ENCODE results near the gene SAT1. TPM values are rescaled to one million over a fixed set of nuclear protein-coding genes. Genes with fewer than 3 reads are reported as not detected.
A peak's percentile ranks its signal among the peaks of the same experiment; 100 is the strongest.
"Not testable (repeated sequence)": the region's sequence is repeated elsewhere in the genome, so short reads cannot be mapped to it uniquely, and the experiment has no call there.

Gene SAT1
- total and polyA plus RNA-seq, 12 donors: 129 to 905 (median 381) TPM

DNA sequence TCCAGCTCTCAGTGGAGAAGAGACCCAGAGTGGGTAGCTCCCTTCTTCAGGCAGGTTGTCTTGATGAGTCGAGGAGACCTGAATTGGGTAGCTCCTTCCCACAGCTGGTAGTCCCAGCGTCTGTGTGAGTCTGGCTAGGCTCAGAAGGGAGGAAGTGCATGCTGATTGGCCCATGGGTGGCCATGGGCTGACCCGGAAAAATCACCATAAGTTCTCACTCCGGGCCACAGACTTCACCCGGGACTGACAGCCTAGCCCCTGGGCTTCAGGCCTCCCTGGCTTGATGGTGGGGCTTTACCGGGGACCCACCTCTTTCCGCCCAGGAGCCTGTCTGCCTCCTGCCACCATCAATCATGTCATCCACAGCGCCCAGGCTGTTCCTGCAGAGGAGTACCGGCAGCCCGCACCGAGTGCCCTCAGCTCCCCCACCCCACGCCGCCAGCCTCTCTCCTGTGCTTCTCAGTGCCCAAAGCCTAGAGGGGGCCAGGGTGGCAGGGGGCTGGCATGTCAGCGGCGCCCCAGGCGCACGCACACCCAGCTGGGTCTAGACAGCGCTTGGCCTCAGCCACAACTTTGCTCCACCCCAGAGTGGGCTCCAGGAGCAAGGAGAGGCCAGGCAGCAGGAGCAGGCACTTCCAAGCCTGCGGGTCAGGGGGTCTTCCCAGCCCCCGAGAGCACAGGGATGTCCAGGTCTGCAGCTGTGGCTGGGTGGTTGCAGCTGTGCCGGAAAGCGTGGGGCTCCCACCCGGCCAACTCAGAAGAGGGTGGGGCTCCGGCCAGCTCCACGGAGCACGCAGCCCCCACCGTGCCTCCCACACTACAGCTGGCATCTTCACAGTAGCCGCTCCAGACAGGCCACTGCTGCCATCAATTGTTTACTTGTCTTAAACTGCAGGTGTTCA lies 16.1 kb upstream of the SAT1 start:
- Histone ChIP-seq H3K27me3 (no peaks in the 10 kb centered on the region), H3K4me1 (replicated peaks in 1 of 2) (no peaks in the 10 kb centered on the region), H3K9me3 (replicated peaks in 1 of 3) (no peaks in the 10 kb centered on the region), H3K4me3 (no peak overlapping the region), H3K36me3 (replicated peaks in 1 of 2) (no peaks in the 10 kb centered on the region), H3K27ac (no peak overlapping the region)
- TF ChIP-seq, protein P1, sequence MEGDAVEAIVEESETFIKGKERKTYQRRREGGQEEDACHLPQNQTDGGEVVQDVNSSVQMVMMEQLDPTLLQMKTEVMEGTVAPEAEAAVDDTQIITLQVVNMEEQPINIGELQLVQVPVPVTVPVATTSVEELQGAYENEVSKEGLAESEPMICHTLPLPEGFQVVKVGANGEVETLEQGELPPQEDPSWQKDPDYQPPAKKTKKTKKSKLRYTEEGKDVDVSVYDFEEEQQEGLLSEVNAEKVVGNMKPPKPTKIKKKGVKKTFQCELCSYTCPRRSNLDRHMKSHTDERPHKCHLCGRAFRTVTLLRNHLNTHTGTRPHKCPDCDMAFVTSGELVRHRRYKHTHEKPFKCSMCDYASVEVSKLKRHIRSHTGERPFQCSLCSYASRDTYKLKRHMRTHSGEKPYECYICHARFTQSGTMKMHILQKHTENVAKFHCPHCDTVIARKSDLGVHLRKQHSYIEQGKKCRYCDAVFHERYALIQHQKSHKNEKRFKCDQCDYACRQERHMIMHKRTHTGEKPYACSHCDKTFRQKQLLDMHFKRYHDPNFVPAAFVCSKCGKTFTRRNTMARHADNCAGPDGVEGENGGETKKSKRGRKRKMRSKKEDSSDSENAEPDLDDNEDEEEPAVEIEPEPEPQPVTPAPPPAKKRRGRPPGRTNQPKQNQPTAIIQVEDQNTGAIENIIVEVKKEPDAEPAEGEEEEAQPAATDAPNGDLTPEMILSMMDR (IDR thresholded peaks at IDR 0.05): no peak
- no peak for TF ChIP-seq POLR2A (IDR thresholded peaks at IDR 0.05)
- no peak for DNase-seq
- WGBS, 4 donors: 0 to 85% (median 67%) methylated on average over 1 to 28 of the region's 28 CpGs
- intact Hi-C loops (cut with DNase I): no loop called here

DNA sequence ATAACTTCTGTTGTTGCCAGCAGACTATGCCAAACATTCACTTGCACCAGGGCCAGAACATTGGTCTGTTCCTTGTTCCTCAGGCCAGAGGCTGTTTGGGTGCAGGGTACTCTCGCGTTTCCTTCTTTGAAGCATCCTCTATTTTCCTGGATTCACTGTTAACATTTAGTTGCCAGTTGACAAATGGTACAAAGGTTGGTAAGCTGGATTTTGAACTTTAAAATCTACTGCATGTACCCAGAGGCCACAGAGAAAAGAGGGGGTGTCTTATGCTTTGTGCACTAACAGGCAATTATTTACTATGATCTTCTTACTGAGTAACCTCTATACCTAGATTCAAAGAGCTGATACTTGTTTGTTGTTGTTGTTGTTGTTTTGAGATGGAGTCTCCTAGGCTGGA lies 12.8 kb upstream of the SAT1 start:
- intact Hi-C loops (cut with DNase I): no loop called here
- 80 to 92% (median 89%) methylated on average over 2 of the region's 2 CpGs for WGBS, 4 donors

DNA sequence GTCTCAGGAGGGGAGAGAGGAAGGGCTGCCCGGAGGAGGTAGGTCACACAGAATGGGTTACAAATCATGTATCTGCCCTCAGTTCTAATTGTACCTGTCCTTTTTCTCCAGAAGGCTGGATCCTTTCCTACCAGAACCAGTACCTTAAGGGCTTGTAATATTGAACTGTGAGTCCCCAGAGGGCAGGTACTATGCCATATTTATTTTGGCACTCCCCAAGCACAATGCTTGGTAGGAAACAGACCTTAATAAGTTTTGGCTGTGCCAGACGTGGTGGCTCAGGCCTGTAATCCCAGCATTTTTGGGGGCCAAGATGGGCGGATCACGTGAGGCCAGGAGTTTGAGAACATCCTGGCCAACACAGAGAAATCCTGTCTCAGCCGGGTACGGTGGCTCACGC lies 11.9 kb upstream of the SAT1 start:
- DNase-seq: not testable (repeated sequence)
- 87 to 99% (median 95%) methylated on average over 7 of the region's 7 CpGs for WGBS, 4 donors

More for the DNA sequence above, 12.8 kb upstream of the SAT1 start:
- Histone ChIP-seq H3K27me3 (no peaks in the 10 kb centered on the region), H3K36me3 (replicated peaks in 1 of 2) (no peaks in the 10 kb centered on the region), H3K4me3 (no peak overlapping the region), H3K27ac (no peak overlapping the region), H3K9me3 (replicated peaks in 1 of 3) (no peaks in the 10 kb centered on the region), H3K4me1 (replicated peaks in 1 of 2) (no peaks in the 10 kb centered on the region)
- DNase-seq: no peak
- TF ChIP-seq, protein P1 (IDR thresholded peaks at IDR 0.05): no peak
- TF ChIP-seq POLR2A (IDR thresholded peaks at IDR 0.05): no peak

DNA sequence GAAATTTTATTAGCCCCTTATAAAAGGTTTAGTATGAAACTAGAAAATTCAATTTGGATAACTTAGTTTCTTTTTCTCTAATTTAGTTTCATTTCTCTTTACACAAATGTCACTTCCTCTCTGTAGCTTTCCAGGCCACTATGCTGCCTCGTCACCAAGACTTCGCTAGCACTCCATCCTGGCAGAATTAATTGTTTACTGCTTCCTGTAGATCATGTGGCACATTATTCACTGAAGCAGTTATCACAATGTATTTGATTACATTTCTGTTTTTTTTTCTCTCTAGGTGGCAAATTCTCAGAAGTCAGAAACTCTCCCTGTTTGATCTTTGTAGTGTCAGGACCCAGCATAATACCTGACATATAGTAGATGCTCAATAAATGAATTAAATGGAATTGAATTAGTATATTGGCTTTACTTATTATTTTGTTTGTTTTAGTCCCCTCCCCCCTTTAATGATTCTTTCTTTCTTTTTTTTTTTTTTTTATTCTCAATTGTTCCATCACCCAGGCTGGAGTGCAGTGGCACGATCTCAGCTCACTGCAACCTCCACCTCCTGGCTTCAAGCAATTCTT lies 9.3 kb upstream of the SAT1 start:
- TF ChIP-seq POLR2A (IDR thresholded peaks at IDR 0.05): no peak
- TF ChIP-seq, protein P1 (IDR thresholded peaks at IDR 0.05): no peak
- Histone ChIP-seq H3K4me3 (no peak overlapping the region), H3K27me3 (no peaks in the 10 kb centered on the region), H3K4me1 (replicated peaks in 1 of 2) (no peaks in the 10 kb centered on the region), H3K36me3 (replicated peaks in 1 of 2) (no peaks in the 10 kb centered on the region), H3K27ac (peak overlapping the region in 3 of 5 donors; percentile 8 to 80 (median 66)), H3K9me3 (replicated peaks in 1 of 3) (no peaks in the 10 kb centered on the region)
- peak in 2 of 7 donors; percentile 29 to 67 for DNase-seq
- intact Hi-C loops (cut with DNase I): no loop called here
- WGBS, 4 donors: 53 to 61% (median 58%) methylated on average over 3 of the region's 3 CpGs

More for the DNA sequence above, 11.9 kb upstream of the SAT1 start:
- H3K36me3 ChIP-seq (replicated peaks in 1 of 2); H3K27me3 ChIP-seq; intact Hi-C loops (cut with DNase I); H3K4me1 ChIP-seq (replicated peaks in 1 of 2); H3K9me3 ChIP-seq (replicated peaks in 1 of 3); H3K27ac ChIP-seq; H3K4me3 ChIP-seq: not testable (repeated sequence)
